Measurements from ENCODE around the gene FBXO10. TPM values are rescaled to one million over a fixed set of nuclear protein-coding genes. Genes with fewer than 3 reads are reported as not detected.

The FBXO10 gene
- total and polyA plus RNA-seq, 2 experiments from 2014 or later: 3.4 to 13.4 TPM

- TF ChIP-seq, protein P1, sequence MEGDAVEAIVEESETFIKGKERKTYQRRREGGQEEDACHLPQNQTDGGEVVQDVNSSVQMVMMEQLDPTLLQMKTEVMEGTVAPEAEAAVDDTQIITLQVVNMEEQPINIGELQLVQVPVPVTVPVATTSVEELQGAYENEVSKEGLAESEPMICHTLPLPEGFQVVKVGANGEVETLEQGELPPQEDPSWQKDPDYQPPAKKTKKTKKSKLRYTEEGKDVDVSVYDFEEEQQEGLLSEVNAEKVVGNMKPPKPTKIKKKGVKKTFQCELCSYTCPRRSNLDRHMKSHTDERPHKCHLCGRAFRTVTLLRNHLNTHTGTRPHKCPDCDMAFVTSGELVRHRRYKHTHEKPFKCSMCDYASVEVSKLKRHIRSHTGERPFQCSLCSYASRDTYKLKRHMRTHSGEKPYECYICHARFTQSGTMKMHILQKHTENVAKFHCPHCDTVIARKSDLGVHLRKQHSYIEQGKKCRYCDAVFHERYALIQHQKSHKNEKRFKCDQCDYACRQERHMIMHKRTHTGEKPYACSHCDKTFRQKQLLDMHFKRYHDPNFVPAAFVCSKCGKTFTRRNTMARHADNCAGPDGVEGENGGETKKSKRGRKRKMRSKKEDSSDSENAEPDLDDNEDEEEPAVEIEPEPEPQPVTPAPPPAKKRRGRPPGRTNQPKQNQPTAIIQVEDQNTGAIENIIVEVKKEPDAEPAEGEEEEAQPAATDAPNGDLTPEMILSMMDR (conservative IDR thresholded peaks at IDR 0.05; ENCODE audit: low read depth in 2 of 2): no peak
- TF ChIP-seq ZNF114 (CRISPR knock-in tag; IDR thresholded peaks at IDR 0.05): 0 out of 2 replicates have a peak, but pooled peaks have one; percentile 15
Measured at GRCh38 chr9:37466037-37466709, 110.0 kb downstream of the FBXO10 start (continued).

- peak within 1 kb of the TSS; percentile 93 for H3K4me2 ChIP-seq
- Mint-ChIP-seq H3K27me3 (ENCODE audit: insufficient read depth, low read depth, poor library complexity) (peaks cover 26% of the 10 kb centered on the region), H3K9me3 (no peaks in the 10 kb centered on the region), H3K4me1 (peaks cover 24% of the 10 kb centered on the region), H3K36me3 (ENCODE audit: low read depth) (peaks cover 11% of the 10 kb centered on the region), H3K4me3 (peak within 1 kb of the TSS; percentile 99), H3K27ac (peak within 1 kb of the TSS; percentile 100)
- peaks cover 43% of the 10 kb centered on the region for H3K79me2 ChIP-seq (replicated peaks; ENCODE audit: insufficient read depth)
- peak within 1 kb of the TSS; percentile 99 for H3K27ac ChIP-seq (ENCODE audit: low read depth)
- no peaks in the 10 kb centered on the region for H3K9me2 ChIP-seq (ENCODE audit: insufficient read depth)
- peak within 1 kb of the TSS; percentile 74 for H3K4me3 ChIP-seq
- peaks cover 14% of the 10 kb centered on the region; the same call in 1 of the 2 replicates for H3F3A ChIP-seq (replicated peaks; ENCODE audit: low read depth)
- peaks cover 19% of the 10 kb centered on the region for H3K4me1 ChIP-seq (ENCODE audit: insufficient read depth)
- H4K20me1 ChIP-seq (replicated peaks; ENCODE audit: insufficient read depth): peaks cover 29% of the 10 kb centered on the region
- no peaks in the 10 kb centered on the region for H3K27me3 ChIP-seq (ENCODE audit: insufficient read depth)
- peak within 1 kb of the TSS; percentile 52; the same call in 1 of the 2 replicates for H2AFZ ChIP-seq
- H3K36me3 ChIP-seq (ENCODE audit: insufficient read depth): no peaks in the 10 kb centered on the region
- peak; percentile 100 for DNase-seq (ENCODE audit: low spot score)
- TF ChIP-seq EZH2 (IDR thresholded peaks at IDR 0.05; ENCODE audit: low read depth, unreplicated experiment) (no peak), EZH2phosphoT487 (IDR thresholded peaks at IDR 0.05; ENCODE audit: unreplicated experiment) (no peak), CREB1 (CRISPR knock-in tag; IDR thresholded peaks at IDR 0.05; ENCODE audit: low read depth) (peak; percentile 90), NANOG (IDR thresholded peaks at IDR 0.05; ENCODE audit: borderline replicate concordance) (no peak; the same call in 1 of the 2 replicates), ETS1 (IDR thresholded peaks at IDR 0.05) (no peak), JUNB (IDR thresholded peaks at IDR 0.05; ENCODE audit: unreplicated experiment) (no peak), ZNF331 (CRISPR knock-in tag; IDR thresholded peaks at IDR 0.05; ENCODE audit: low read depth) (no peak), ZNF114 (CRISPR knock-in tag; IDR thresholded peaks at IDR 0.05) (no peak), STAT1 (IDR thresholded peaks at IDR 0.05; ENCODE audit: unreplicated experiment) (no peak), POLR2AphosphoS5 (IDR thresholded peaks at IDR 0.05; ENCODE audit: low read depth) (peak; percentile 60)
- TF ChIP-seq, protein P1 (conservative IDR thresholded peaks at IDR 0.05; ENCODE audit: low read depth in 2 of 2): no peak
- ATAC-seq: peak; percentile 77
Measured at GRCh38 chr9:37465249-37466036, 110.7 kb downstream of the FBXO10 start, which contains the start of gene ZBTB5. Gene ZBTB5 (minus strand): TSS chr9:37465450. CDS start chr9:37442551, 22,899 bp downstream.

Measured in GM23338 (cell line).